ENCODE results near the gene REC114.
"Not testable (repeated sequence)": the region's sequence is repeated elsewhere in the genome, so short reads cannot be mapped to it uniquely, and the experiment has no call there.

REC114 gene

DNA sequence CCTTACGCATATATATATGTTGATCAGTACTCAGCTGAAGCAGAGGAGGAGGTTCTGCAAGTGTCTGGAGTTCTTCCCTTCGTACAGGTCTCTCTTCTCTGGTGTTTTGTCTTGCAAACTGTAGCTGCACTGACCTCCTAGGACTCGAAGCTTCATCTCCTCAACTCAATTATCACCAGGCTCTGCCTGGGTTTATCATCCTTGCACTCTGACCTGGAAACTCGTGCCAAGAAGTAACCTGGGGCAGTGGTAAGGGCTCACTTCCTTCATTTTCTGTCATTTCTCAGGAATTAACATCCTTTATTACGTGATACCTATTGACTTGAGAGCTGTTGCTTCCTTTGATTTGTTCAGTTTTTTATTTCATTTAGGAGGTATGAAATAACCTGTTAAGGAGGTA lies 14.4 kb downstream of the REC114 start:
- no peak for FAIRE-seq

DNA sequence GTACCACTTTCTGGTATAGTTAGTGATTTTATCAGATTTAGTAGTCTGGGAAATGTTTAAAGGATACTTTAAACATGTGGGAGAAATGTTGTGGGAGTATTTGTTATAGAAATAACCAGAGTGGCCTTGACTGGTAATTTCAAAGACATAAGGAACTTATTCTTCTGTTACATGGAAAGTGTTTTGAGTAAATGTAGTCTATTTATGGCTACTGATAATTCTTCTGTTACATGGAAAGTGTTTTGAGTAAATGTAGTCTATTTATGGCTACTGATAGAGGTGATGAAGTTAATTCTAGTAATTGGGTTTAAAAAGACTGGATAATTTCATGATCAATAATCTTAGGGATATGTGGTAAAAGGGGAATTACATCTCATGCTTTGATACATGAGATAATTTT lies 17.7 kb downstream of the REC114 start:
- no peak for FAIRE-seq

DNA sequence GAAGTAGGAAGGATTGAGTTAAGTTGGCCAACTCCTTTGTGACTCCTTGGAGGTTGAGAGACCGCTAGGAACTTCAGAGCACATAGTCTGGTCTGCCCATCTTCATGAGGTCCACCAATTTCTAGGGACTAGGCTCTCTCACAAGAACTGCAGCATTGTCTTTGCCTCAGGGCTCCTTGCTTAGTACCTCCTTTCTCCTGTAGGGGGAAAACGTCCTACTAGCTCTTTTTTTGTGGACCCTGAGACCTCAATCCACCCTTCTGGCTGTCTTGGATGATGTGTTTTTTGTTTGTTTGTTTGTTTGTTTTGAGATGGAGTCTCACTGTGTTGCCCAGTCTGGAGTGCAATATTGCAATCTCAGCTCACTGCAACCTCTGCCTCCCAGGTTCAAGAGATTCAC lies 21.6 kb downstream of the REC114 start:
- FAIRE-seq: no peak

DNA sequence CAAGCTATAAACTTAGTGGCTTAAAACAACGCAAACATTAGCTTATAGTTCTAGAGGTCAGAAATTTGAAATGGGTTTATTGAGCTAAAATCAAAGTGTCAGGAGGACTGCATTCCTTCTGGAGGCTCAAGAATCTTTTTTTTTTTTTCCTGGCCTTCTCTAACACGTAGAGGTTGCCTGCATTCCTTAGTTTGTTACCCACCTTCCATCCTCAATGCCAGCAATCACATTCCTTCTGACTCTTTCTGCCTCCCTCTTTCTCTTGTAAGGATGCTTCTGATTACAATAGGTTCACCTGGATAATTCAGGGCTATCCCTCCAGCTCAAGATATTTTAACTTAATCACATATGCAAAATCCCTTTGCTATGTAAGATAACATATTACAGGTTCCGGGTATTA lies 24.8 kb downstream of the REC114 start:
- FAIRE-seq: no peak

DNA sequence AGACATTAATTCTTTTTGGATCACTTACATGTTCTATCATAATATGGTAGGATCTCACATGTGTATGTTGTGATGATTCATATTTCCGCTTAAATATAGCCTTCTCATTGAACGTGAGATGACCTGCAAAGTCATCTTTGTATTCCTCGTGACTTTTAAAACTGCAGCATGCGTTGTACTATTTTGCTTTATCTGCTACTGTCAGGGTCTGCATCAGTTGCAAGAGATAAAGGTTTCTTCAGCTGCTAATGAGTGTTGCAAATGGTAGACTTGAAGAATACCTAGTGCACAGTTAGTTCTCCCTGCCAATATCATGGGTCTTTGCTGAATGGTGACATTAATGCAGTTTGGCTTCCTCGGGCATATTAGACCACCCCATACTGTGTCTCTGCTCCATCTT lies 31.8 kb downstream of the REC114 start:
- FAIRE-seq: no peak

DNA sequence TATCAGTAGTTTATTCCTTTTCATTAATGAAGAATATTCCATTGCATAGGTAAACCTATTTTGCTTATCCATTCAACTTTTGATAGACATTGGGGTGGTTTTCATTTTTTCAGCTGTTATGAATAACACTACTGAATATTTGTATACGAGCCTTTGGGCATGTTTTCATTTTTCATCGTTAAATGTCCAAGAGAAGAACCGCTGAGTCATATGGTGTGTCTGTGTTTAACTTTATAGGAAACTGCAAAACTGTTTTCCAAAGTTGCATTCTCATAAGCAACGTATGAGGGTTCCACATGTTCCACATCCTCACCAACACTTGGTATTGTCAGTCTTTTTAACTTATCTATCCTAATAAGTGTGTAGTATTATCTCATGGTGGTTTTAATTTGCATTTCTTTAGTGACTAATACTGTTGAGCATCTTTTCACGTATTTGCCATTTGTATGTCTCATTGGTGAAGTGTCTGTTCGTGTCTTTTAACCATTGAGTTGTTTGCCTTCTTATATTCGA lies 33.8 kb downstream of the REC114 start:
- no peak for FAIRE-seq

DNA sequence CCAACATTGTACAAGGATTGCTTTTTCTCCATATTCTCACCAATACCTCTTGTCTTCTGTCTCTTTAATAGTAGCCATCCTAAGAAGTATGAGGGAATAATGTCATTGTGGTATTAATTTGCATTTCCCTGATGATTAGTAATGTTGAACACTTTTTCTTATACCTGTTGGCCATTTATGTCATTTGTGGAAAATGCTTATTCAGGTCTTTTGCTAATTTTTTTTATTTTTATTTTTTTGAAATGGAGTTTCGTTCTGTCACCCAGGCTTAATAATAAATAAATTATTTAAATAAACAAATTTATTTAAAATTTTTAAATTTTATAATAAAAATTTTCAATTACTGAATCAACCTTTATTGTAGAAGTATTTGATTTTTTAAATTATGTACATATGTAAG lies 37.1 kb downstream of the REC114 start:
- peak; percentile 64 for FAIRE-seq

DNA sequence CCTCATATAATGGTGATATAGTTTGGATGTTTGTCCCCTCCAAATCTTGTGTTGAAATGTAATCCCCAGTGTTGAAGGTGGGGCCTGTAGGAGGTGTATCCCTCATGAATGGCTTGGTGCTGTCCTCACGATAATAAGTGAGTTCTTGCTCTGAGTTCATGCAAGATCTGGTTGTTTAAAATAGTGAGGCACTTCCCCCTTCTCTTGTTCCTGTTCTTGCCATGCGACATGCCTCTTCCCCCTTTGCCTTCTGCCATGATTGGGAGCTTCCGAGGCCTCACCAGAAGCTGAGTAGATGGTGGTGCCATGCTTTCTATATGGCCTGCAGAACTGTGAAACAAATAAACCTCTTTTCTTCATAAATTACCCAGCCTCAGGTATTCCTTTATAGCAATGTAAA lies 39.2 kb downstream of the REC114 start:
- FAIRE-seq: no peak

DNA sequence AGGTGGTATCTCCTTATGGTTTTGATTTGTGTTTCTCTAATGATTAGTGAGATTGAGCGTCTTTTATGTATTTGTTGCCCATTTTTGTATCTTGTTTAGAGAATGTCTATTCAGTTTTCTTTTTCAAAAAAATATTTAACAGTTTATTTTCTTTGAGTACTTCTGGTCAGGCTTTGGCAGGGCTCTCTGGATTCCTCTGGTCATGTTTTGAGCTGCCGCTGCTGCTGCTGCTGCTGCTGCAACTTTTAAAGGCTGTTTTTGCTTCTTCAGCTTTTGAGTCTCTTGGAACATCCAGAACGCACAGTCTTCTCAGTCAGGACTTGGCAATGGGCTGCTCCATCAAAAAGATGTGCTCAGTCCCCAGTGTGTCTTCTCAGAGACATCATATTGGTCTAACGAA lies 40.1 kb downstream of the REC114 start:
- FAIRE-seq: no peak

DNA sequence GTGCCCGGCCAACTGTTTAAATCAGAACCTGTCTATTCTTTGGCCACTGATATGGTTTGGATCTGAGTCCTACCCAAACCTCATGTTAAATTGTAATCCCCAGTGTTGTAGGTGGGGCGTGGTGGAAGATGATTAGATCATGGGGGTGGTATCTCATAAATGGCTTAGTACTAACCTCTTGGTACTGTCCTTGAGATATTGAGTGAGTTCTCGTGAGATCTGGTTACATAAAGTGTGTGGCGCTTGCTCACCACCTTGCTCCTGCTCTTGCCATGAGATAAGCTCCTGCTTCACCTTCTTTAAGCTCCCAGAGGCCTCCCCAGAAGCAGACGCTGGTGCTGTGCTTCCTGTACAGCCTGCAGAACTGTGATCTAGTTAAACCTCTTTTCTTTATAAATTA lies 42.4 kb downstream of the REC114 start:
- FAIRE-seq: no peak

DNA sequence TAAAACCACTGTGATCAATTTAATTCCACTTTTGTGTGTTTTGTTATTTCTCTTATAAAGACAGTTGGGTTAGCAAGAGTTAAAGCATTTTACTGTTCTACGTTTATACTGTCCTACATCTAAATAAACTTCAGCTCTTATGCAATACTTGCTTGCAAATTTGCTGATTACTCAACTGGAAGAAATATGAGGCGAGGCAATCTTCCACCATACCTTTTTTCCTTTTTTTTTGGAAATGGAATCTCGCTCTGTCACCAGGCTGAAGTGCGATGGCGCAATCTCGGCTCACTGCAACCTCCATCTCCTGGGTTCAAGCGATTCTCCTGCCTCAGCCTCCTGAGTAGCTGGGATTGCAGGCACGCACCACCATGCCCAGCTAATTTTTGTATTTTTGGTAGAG lies 42.9 kb downstream of the REC114 start:
- FAIRE-seq: not testable (repeated sequence)

DNA sequence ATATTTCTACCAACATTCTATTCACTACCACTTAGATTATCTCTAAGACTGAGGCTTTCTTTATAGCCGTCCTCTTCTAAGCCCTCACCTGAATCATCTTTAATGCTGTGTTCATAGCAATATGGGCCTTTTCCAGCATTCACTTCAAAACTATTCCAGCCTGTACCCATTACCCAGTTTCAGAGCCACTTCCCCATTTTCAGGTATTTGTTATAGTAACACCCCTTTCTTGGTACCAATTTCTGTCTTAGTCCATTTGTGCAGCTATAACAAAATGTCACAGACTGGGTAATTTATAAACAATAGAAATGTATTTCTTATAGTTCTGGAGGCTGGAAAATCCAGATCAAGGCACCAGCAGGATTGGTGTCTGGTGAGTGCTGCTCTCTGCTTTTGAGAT lies 45.7 kb downstream of the REC114 start:
- no peak for FAIRE-seq

DNA sequence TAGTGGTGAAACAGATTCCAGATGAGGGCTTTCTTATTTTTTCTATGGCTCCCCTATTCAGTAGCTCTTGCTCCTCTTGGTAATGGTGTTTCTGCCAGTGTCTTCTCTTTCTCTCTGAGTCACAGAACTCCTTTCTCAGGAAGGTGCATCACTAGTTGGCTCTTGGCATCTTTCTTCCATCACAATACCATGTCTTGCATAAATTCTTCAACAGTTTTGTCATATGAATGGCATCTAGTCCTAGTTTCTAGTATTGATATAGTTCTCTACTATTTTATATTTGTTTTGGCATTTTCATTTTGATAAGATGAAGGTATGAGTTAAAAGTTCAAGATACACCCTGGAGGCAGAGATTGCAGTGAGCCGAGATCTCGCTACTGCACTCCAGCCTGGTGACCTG lies 51.0 kb downstream of the REC114 start:
- no peak for FAIRE-seq

DNA sequence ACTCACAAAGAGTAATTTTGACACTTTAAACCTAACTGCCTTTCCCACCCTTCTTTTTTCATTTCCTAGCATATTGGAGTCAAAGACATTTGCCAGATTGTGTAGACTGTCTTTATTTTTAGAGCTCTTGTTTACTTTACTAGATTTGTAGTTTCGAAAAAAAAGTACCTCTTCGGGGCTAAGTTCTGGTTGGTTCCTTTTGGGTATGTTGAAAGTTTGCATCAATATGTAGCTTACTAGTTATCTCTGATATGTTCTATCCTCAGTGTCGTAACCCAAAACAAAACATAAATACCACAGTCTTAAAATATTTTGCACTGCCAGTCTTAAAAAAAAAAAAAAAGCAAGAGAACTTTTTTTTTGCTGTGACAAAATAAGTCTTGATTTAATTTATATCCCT lies 52.2 kb downstream of the REC114 start:
- no peak for FAIRE-seq

DNA sequence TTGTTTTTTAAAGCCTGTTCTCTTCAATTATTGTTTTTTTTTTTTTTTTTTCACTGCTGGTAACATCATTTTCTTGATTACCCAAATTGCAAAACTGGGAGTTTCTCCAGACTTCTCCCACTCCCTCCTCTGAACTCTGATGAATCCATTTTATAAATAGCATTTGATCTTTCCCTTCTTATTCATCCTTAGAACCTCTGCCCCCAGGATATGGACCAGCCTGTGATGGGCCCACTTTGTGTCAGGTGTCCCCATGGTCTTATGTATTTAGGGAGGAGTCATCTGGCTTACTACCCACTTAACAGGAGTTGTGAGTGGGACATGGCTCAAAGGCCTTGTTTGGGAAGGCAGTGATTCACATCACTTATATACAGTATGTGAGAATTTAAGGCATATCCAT lies 57.7 kb downstream of the REC114 start:
- no peak for FAIRE-seq

DNA sequence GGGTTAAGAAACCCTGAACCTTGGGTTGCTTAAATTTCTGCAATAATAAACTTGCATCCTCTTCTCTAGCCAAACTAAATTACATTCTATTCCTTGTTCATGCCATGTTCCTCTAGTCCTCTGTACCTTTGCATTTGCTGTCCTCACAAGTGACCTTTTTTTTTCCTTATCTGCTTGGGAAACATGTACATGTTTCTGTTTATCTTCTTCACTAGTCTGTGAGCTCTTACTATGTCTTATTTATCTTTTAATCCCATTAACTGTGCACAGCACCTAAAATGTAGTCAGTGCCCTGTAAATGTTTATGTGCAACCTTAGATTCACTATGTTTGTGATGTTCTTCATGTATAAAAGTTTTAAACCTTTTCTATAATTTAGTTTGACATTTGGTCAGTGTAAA lies 61.9 kb downstream of the REC114 start:
- FAIRE-seq: no peak

DNA sequence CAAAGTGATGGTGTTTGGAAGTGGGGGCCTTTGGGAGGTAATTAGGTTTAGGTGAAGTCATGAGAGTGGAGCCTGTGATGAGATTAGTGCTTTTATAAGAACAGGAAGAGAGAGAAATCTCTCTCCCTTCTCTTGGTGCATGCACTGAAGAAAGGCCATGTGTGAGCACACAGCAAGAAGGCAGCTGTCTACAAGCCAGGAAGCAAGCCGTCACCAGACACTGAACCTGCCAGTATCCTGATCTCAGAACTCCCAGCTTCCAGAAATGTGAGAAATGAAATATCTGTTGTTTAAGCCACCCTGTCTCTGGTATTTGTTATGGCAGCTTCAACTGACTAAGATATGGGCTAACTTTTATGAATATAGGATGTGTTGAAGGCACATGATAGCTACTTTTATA lies 72.6 kb downstream of the REC114 start:
- no peak for FAIRE-seq

DNA sequence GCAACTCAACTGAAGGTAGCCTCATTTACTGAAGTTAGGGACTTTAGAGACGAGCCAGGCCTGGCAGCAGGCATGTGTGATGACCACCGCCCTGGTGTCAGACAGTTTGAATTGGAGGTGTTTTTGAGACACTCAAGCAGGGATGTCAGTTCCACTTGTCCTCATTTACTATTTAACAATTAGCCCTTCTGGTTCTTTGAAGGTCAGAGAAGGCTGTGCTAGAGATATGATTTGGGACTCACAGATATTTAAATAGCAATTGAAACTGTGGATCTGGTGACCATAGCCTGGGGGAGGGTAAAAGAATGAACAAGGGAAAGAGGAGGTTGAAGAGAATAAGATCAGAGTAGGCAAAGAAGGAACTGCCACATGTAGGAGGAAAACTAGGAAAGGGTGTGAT lies 74.6 kb downstream of the REC114 start:
- FAIRE-seq: no peak

DNA sequence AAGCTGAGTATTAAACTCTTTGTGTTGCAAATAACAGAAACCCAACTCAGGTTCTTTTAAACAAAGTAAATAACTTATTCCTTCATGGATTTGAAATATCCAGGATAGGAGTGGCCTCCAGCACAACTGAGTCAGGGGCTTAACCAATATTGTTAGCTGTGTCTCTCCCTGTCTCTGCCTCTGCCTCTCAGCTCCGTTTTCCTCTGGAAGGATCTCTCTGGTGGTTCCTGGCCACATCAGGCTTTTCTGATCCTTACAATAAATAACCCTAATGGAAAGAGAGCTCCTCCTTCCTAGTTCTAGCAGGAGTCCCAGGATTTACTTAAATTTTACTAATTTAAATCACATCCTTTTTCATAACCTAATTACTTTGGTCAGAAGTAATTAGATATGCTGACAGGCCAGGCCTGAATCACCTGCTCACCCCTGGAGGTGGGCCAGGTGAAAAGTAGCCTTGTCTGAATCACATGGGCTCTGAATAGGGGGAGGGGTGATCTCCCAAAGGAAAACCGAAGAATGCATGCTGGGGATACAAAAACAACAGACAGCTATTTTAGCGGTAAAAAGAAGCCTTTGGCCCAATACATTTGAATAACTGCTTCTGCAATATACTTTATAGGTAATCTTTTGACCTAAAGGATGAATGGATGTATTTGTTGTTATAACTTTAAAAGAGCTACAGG lies 75.4 kb downstream of the REC114 start:
- FAIRE-seq: no peak

DNA sequence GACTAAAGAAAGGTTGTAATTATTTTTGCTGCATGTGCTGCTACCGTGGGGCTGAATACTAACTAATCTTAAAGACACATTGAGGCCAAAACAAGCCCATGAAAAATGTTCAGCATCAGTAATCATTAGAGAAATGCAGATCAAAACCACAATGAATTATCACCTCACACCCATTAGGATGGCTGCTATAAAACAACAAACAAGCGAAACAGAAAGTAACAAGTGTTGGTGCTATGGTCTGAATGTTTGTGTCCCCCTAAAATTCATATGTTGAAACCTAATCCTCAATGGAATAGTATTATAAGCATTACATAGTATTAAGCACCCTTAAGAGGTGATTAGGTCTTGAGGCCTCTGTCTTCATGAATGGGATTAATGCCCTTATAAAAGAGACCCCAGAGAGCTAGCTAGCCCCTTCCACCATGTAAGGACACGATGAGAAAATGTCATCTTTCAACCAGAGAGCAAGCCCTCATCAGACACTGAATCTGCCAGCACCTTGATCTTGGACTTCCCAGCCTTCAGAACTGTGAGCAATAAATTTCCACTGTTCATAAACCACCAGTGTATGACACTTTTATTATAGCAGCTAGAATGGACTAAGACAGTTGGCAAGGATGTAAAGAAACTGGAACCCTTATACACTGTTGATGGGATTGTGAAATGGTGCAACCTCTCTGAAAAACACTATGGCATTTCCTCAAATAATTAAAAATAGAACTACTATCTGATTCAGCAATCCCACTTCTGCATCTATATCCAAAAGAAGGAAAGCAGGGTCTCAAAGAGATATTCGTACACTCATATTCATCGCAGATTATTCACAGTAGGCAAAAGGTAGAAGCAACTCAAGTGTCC lies 76.1 kb downstream of the REC114 start:
- no peak for FAIRE-seq

DNA sequence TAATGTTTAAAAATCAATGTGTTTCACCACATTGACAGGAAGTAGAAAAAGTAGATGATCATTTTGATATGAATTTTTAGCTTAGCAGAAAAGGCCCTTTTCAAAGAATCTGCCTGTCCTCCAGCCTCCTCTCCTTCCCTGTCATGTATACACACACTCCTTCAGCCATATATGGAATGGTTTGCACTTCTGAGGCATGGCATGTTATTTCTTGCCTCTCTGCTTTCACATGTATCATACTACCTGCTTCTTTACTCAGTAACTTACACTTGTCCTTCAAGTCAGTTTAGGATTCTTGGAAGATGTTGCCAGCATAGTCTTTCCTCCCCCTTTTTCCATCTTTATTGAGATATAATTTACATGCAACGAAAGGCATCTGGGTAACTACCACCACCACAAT lies 79.0 kb downstream of the REC114 start:
- no peak for FAIRE-seq

DNA sequence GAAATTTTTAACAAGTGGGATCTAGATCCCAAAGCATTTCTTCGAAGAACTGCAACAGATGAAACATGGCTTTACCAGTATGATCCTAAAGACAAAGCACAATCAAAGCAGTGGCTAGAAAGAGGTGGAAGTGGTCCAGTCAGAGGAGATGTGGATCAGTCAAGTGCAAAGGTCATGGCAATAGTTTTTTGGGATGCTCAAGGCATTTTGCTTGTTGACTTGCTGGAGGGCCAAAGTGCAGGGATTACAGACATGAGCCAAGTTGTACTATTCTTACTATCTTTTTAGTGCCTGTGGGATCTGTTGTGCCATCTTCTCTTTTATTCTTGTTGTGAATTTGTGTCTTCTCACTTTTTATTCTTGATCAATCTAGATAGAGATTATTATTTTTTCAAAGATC lies 82.0 kb downstream of the REC114 start:
- no peak for FAIRE-seq

DNA sequence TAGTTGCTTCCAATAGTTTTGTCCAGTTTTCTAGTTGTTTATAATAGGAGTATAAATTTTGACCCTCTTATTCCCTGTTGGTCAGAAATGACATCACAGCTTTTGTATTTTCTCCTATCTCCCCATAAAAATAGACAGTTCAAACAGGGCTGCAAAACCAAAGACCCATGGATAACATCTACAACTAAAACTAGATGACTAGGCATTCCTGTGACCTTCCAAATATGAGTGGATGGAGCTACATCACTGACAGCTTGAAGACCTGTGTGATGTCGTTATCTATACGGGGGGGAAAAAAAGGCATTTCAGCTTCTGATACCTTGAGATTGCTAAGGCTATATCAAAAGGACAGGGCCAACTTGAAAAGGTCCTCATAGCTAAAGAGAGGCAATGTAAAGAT lies 84.6 kb downstream of the REC114 start:
- FAIRE-seq: no peak

DNA sequence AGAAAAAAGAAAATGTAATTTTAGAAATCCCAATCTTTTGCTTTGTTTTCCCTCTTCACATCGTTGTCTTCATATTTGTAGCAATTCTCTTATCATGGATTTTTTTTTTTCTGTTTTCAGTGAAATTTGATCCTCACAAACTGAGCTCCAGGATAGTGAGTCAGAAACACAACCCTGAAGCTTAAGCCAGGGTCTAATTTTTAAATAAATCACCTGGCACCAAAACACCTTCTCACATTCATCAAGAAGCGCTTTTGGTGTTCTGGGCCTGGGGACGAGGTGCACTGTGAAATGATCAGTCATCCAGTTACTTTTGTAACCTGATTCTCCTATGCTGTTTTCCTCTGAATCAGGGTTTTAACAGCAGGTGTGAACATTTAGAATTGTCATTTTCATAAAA lies 87.7 kb downstream of the REC114 start:
- no peak for FAIRE-seq

DNA sequence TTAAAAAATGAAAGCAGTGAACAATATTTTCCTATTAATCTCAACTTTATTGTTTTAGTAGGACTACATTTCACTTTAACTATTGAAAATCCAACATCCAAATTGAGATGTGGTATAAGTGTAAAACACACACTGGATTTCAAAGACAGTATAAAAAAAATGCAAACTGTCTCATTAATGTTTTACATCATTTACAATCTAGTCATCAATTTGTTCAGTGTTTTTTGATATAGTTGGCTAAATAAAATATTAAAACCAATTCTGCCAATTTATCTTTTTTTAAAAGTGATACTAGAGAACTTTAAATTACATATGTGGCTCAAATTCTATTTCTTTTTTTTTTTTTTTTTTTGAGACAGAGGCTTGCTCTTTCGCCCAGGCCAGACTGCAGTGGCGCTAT lies 95.2 kb downstream of the REC114 start:
- FAIRE-seq: no peak

All from TTC549 (cell line).